HG02973 (cell line): ENCODE data around the gene RASL10B.
"Not testable (repeated sequence)": the region's sequence is repeated elsewhere in the genome, so short reads cannot be mapped to it uniquely, and the experiment has no call there.

Source experiments
- ATAC-seq: cut with Tn5 transposase; IDR thresholded peaks from one replicate; pipeline ENCODE4 v1.9.1; 2021; ENCODE audit warnings: moderate library complexity; ENCODE audit not compliant: unreplicated experiment

The RASL10B gene

GRCh38 chr17:35731239-35731916, at the start of gene RASL10B:
Gene RASL10B, plus strand, starts transcription at chr17:35731639. Its CDS starts 3,546 bp downstream, at chr17:35735185.
- ATAC-seq, result no peak

- no peak for ATAC-seq
These were observed 47.8 kb upstream of the RASL10B start for GRCh38 chr17:35683591-35683990.

- no peak for ATAC-seq
These were observed 47.2 kb upstream of the RASL10B start for GRCh38 chr17:35684055-35684802.

- ATAC-seq, result no peak
These were observed 38.8 kb upstream of the RASL10B start for GRCh38 chr17:35692512-35693210.

GRCh38 chr17:35693662-35694061, 37.8 kb upstream of the RASL10B start:
- ATAC-seq, result no peak

- no peak for ATAC-seq
These were observed 36.5 kb upstream of the RASL10B start for GRCh38 chr17:35694906-35695305.

GRCh38 chr17:35695613-35696012, 35.8 kb upstream of the RASL10B start:
- no peak for ATAC-seq

GRCh38 chr17:35698800-35699199, 32.6 kb upstream of the RASL10B start:
- ATAC-seq, result no peak

- no peak for ATAC-seq
These were observed 31.3 kb upstream of the RASL10B start for GRCh38 chr17:35700150-35700549.

GRCh38 chr17:35701491-35701890, 29.9 kb upstream of the RASL10B start:
- no peak for ATAC-seq

- ATAC-seq, result not testable (repeated sequence)
These were observed 28.1 kb upstream of the RASL10B start for GRCh38 chr17:35703308-35703707.

- no peak for ATAC-seq
These were observed 26.2 kb upstream of the RASL10B start for GRCh38 chr17:35705230-35705629.

- ATAC-seq, result no peak
These were observed 25.7 kb upstream of the RASL10B start for GRCh38 chr17:35705705-35706104.

GRCh38 chr17:35708149-35708548, 23.3 kb upstream of the RASL10B start:
- no peak for ATAC-seq

GRCh38 chr17:35708951-35709350, 22.5 kb upstream of the RASL10B start:
- ATAC-seq, result no peak

GRCh38 chr17:35709874-35710273, 21.6 kb upstream of the RASL10B start:
- ATAC-seq, result no peak

GRCh38 chr17:35710950-35711349, 20.5 kb upstream of the RASL10B start:
- ATAC-seq, result no peak

- no peak for ATAC-seq
These were observed 18.2 kb upstream of the RASL10B start for GRCh38 chr17:35713069-35713728.

GRCh38 chr17:35714988-35715387, 16.5 kb upstream of the RASL10B start:
- no peak for ATAC-seq

GRCh38 chr17:35715416-35715815, 16.0 kb upstream of the RASL10B start:
- no peak for ATAC-seq

- ATAC-seq, result no peak
These were observed 15.3 kb upstream of the RASL10B start for GRCh38 chr17:35716173-35716572.
